AG04450 (cell line): Measurements from ENCODE around the gene FAR2. TPM values are rescaled to one million over a fixed set of nuclear protein-coding genes. Genes with fewer than 3 reads are reported as not detected.

ENCODE experiments used
- CTCF ChIA-PET: fragments of 300-600, 350-600 bp; formaldehyde crosslinking; extraction: SDS; loops from one replicate; lab custom pipeline; 2022; ENCODE audit warnings: antibody characterized with exemption, inconsistent platforms; lab: Charles Lee
- POLR2A ChIA-PET: fragments of 350-600 bp; formaldehyde crosslinking; extraction: SDS; loops from one replicate; lab custom pipeline; 2021; ENCODE audit warnings: antibody characterized with exemption, inconsistent platforms; lab: Yijun Ruan, JAX
- DNase-seq: peaks from one replicate; pipeline ENCODE4 v3.0.0-alpha.2; 2011; ENCODE audit warnings: low read depth, low spot score
- H3K27ac ChIP-seq: one replicate; pipeline ENCODE4 v1.5.1; 2012; ENCODE audit warnings: low read depth, low read length, control low read depth
- H3K27me3 ChIP-seq: one replicate; pipeline ENCODE4 v1.6.0; 2012; ENCODE audit warnings: low read length; ENCODE audit not compliant: control insufficient read depth, insufficient read depth
- H3K4me3 ChIP-seq: 2 replicates; pipeline ENCODE4 v1.5.1; 2011; ENCODE audit warnings: mild to moderate bottlenecking, low read depth, low read length, control low read depth
- H3K9me3 ChIP-seq: 2 replicates; pipeline ENCODE4 v1.5.1; 2012; ENCODE audit warnings: low read length; ENCODE audit not compliant: control insufficient read depth, insufficient read depth
- CTCF ChIP-seq: IDR thresholded peaks from 2 replicates; pipeline ENCODE4 v1.5.1; 2011; ENCODE audit warnings: low read depth, low read length, control low read depth, inconsistent platforms
- polyA plus RNA-seq: library from polyadenylated mRNA; depleted of rRNA; stranded (reverse); fragments of >200 nt; gene quantifications from 2 replicates; pipeline ENCODE4 v1.2.3, GENCODE V29; 2011

FAR2 gene
- polyA plus RNA-seq, 1 experiment = 3.4 TPM

GRCh38 chr12:29110506-29111442 lies 38.3 kb upstream of the FAR2 start:
- no peaks in the 10 kb centered on the region for H3K9me3 ChIP-seq
- CTCF ChIA-PET = interaction anchor here (1.0 kb wide), 1 partner anchor 22 kb away, joined by 4 read pairs; no protein-coding TSS in a partner anchor
- H3K27me3 ChIP-seq = peaks cover 2% of the 10 kb centered on the region

GRCh38 chr12:29113101-29113500 lies 36.0 kb upstream of the FAR2 start:
- DNase-seq = no peak
- no peak overlapping the region for H3K4me3 ChIP-seq
- H3K27me3 ChIP-seq = peaks cover 2% of the 10 kb centered on the region
- no peaks in the 10 kb centered on the region for H3K9me3 ChIP-seq
- no peak overlapping the region for H3K27ac ChIP-seq
- ChIA-PET CTCF (no interaction called here), POLR2A (no interaction called here)
- no peak for TF ChIP-seq CTCF

More at GRCh38 chr12:29110506-29111442, 38.3 kb upstream of the FAR2 start:
- Histone ChIP-seq H3K4me3 (no peak overlapping the region), H3K27ac (no peak overlapping the region)
- no peak for DNase-seq
- no peak for TF ChIP-seq CTCF
- POLR2A ChIA-PET = interaction anchor here (0.6 kb wide), 1 partner anchor 925 kb away, joined by 3 read pairs; no protein-coding TSS in a partner anchor

- no peak for TF ChIP-seq CTCF
These were observed 32.7 kb upstream of the FAR2 start for GRCh38 chr12:29116414-29116813.

GRCh38 chr12:29131539-29131938 lies 17.5 kb upstream of the FAR2 start:
- H3K27ac ChIP-seq = no peak overlapping the region
- H3K4me3 ChIP-seq = no peak overlapping the region
- no peak for DNase-seq
- no peaks in the 10 kb centered on the region for H3K27me3 ChIP-seq
- ChIA-PET POLR2A (no interaction called here), CTCF (interaction anchor here (0.6 kb wide), 1 partner anchor 57 kb away, joined by 8 read pairs; no protein-coding TSS in a partner anchor)
- H3K9me3 ChIP-seq = no peaks in the 10 kb centered on the region
- no peak for TF ChIP-seq CTCF

More at GRCh38 chr12:29116414-29116813, 32.7 kb upstream of the FAR2 start:
- H3K4me3 ChIP-seq = no peak overlapping the region
- H3K27ac ChIP-seq = no peak overlapping the region
- H3K9me3 ChIP-seq = no peaks in the 10 kb centered on the region
- CTCF ChIA-PET = no interaction called here
- no peaks in the 10 kb centered on the region for H3K27me3 ChIP-seq
- DNase-seq = no peak
- POLR2A ChIA-PET = no interaction called here

GRCh38 chr12:29132316-29132715 lies 16.8 kb upstream of the FAR2 start:
- no peak for TF ChIP-seq CTCF
- H3K27me3 ChIP-seq = no peaks in the 10 kb centered on the region
- POLR2A ChIA-PET = no interaction called here
- no peak overlapping the region for H3K4me3 ChIP-seq
- CTCF ChIA-PET = interaction anchor here (0.6 kb wide), 1 partner anchor 58 kb away, joined by 8 read pairs; no protein-coding TSS in a partner anchor
- no peak for DNase-seq
- H3K9me3 ChIP-seq = no peaks in the 10 kb centered on the region
- H3K27ac ChIP-seq = no peak overlapping the region
